NCI-H510A (cell line): ENCODE results near the gene KLHL21.
A peak's percentile ranks its signal among the peaks of the same experiment; 100 is the strongest.
"Not testable (repeated sequence)": the region's sequence is repeated elsewhere in the genome, so short reads cannot be mapped to it uniquely, and the experiment has no call there.

ENCODE experiments used
- DNase-seq: peaks from one replicate; lab custom pipeline; 2025; lab: John Stamatoyannopoulos, UW

The KLHL21 gene

GRCh38 chr1:6600410-6601048 is 2.1 kb downstream of the KLHL21 start:
- no peak for DNase-seq

DNA sequence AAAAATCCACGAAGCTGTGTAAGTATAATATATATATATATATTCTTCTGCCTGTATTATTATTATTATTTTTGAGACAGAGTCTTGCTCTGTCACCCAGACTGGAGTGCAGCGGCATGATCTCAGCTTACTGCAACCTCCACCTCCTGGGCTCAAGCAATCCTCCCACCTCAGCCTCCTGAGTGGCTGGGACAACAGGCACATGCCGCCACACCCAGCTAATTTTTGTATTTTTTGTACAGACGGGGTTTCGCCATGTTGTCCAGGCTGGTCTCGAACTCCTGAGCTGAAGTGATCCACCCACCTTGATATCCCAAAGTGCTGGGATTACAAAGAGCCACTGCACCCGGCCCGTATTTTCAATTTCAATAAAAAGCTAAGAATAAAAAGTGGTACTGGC is 2.7 kb downstream of the KLHL21 start:
- not testable (repeated sequence) for DNase-seq

- DNase-seq = no peak
These were observed 3.3 kb downstream of the KLHL21 start for GRCh38 chr1:6599141-6599975.

- DNase-seq = no peak
These were observed 4.9 kb downstream of the KLHL21 start for GRCh38 chr1:6597777-6598131.

DNA sequence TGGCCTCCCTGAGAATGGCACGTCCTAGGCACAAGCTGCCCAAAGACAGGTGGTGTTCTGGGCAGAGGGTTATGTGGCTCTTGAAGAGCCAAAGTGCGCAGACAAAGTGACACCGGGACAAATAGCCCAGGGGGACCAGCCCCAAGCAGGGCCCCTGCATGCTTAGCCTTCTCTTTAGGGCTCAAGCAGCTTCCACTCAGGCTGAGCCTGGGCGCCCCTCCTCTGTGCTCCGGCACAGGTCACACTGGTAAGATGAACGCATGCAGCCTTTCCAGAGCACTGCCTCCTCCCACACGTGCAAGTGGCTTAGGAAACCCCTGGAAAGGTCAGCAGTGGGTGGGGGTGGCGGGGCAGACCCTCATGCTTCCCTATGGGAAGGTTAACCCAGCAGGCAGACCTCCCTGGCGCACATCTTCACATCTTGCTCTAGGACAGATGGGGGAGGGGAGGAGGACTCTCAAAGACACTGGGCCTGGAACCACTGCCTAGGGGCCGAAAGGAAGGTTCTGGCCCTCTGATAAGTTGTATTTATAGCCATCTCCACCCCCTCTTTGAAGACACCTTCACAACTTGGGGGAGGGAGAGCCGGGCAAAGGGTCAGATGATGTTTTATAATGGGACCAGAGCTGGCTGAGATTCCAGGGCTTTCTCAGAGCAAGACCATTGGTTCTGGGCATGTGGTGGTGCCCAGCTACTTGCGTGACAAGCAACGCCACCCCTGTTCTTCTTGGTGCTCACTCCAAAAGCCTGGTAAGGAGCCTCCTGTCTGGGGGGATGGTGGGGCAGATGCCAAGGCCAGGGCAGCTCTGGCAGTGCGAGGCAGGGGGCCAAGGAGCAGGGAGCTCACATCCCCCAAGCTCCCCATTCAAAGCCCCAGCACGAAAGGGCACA is 5.5 kb downstream of the KLHL21 start:
- no peak for DNase-seq

GRCh38 chr1:6596351-6596750 is 6.3 kb downstream of the KLHL21 start:
- DNase-seq = no peak

DNA sequence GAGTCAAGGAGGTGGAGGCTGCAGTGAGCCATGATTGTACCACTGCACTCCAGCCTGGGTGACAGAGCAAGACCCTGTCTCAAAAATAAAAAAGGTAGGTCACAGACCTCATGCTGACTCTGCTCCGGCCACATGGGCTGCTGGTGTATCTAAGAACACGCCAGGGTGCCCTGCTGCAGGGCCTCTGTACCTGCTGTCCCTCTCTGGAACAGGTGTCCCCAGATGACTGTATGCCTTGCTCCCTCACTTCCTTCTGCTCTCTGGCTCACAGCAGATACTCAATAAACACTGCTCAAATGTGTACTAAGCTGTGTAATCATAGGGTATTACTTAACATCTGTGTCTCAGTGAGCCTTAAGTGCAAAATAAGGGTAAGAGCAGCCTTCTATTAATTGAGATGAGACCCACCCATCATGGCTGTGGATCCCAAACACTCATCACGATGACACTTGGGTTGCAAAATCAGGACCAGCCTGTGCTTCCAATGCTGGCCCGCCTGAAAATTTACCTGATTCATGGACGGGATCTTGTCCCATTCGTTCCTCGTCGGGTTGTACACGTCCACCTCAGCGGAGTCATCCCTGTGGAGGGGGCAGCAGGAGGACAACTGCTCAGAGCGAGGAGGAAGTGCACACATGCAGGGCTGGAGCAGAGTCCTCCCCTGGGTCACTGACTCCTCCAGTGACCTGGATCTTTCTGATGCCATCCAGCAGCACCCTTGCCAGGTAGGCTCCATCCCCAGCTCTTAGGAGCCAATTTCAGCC is 7.5 kb downstream of the KLHL21 start:
- no peak for DNase-seq

DNA sequence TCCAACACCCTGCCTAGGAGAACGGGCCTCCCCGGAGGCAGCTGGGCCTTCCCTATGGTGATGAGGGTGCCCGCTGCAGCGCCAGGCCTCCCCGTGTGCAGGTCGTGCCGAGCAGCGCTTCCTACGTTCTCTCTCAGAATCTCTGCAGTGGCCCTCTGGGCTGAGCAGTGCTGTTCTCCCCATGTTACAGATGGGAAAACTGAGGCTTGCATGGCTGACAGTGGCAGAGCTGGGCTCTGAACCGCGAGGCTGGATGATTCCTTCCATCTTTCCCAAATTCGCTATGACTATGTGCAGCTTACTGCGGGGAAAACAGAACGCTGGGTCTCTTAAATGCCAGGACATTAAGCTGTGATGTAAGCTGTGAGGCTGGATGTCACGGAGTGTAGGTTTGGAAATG is 8.9 kb downstream of the KLHL21 start:
- no peak for DNase-seq

- DNase-seq = no peak
These were observed 9.6 kb downstream of the KLHL21 start for GRCh38 chr1:6592865-6593593.

DNA sequence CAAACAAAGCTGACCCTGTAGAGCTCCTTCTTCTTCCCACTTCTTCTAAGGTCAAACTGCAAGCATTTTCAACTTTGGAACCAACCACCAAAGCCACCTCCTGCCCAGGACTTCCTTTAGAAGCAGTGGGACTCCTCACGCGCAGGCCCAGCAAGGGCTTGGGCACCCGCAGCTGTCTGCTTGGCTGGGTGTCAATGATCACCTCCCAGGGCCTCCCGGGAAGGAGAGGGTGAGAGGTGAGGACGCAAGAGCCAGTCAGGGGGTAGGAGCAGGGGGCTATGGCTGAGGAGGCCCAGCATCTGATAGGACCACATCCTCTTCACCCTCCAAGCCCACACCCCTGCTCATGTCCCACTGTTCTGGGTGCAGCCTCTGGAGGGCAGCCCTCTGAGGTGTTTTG is 10.2 kb downstream of the KLHL21 start:
- no peak for DNase-seq

- no peak for DNase-seq
These were observed 11.0 kb downstream of the KLHL21 start for GRCh38 chr1:6591644-6592043.

DNA sequence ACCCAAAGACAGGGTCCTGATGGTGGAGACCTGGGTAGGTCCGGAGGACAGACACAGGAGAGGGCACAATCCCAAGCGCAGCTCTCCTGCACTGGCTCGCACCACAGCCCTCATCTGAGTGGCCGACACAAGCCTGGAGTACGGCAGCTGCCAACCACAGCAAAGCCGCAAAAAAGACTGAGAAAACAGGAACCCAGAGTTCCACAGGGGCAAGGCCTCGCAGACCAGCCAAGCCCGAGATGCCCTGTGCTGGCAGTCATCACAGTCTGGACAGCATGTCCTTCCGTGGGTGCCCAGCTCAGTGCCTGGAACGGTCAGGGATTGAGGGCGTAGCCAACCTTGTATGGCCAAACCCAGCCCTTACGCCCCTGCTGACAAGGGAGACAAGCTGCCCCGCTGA is 11.4 kb downstream of the KLHL21 start:
- DNase-seq = no peak

DNA sequence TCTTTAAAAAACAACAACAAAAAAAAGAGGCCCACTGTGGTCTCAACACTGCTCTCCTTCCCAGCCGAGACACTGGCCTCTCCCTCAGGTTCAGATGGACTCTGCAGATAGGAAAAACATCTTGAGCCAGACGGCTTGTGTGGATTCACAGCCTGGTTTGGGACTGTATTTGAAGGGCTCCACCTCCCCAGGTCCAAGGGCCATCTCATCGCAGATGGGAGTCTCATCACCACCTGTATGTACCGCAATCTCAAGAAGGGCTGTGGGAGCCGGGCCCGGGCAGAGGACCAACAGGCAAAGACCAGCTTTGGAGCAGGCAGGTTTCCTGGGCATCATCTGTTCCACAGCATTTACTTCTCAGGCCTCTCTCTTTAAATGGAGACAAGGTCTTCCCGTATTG is 12.6 kb downstream of the KLHL21 start:
- DNase-seq = no peak

- no peak for DNase-seq
These were observed 13.7 kb downstream of the KLHL21 start for GRCh38 chr1:6588893-6589520.

- no peak for DNase-seq
These were observed 14.4 kb downstream of the KLHL21 start for GRCh38 chr1:6588128-6588892.

GRCh38 chr1:6587261-6588005 is 15.2 kb downstream of the KLHL21 start:
- DNase-seq = peak; percentile 93

DNA sequence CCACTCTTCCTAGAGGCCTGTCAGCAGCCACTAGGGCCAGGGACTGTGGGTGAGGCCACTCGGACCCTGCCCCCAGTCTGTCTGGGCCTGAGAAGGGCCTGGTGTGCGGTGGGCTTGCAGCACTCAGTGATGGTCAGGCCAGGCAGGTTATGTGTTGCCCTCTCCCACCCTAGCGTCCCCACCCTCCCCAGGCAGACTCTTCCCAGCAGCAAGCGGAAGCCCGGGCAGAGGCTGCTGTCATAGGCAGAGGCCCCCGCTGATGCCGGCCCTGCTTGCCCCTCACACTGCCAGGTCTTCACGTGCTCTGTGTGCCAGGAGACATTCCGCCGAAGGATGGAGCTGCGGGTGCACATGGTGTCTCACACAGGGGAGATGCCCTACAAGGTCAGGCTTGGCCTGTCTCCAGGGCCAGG is 16.3 kb downstream of the KLHL21 start:
- no peak for DNase-seq

GRCh38 chr1:6585841-6586240 is 16.8 kb downstream of the KLHL21 start:
- DNase-seq = no peak

- no peak for DNase-seq
These were observed 17.5 kb downstream of the KLHL21 start for GRCh38 chr1:6585081-6585722.
